ENCODE measurements around the gene CCNT1. TPM values are rescaled to one million over a fixed set of nuclear protein-coding genes. Genes with fewer than 3 reads are reported as not detected.
A peak's percentile ranks its signal among the peaks of the same experiment; 100 is the strongest.
"Not testable (repeated sequence)": the region's sequence is repeated elsewhere in the genome, so short reads cannot be mapped to it uniquely, and the experiment has no call there.

The CCNT1 gene
- total RNA-seq, 2 donors from 2014 or later = 12.5 to 31.6 TPM

GRCh38 chr12:48716168-48716492 is 377 bp downstream of the CCNT1 start:
- intact Hi-C loops (cut with DNase I) = no loop called here
- Histone ChIP-seq H3K9me3 (no peaks in the 10 kb centered on the region), H3K4me3 (peak overlapping the region; percentile 46 to 76), H3K27me3 (no peaks in the 10 kb centered on the region), H3K36me3 (replicated peaks in 1 of 2; ENCODE audit: insufficient read depth in 1 of 2, low read depth in 2 of 2) (peaks cover 0 to 3% of the 10 kb centered on the region in 2 donors), H3K4me1 (peaks cover 33% of the 10 kb centered on the region), H3K27ac (peak overlapping the region; percentile 82 to 97 (median 92))
- TF ChIP-seq CTCF (IDR thresholded peaks at IDR 0.05) (no peak), POLR2A (IDR thresholded peaks at IDR 0.05) (no peak)
- 0% methylated on average over 15 to 17 of the region's 17 CpGs for WGBS, 2 donors
- DNase-seq (no peak), ATAC-seq (no peak)

- no peaks in the 10 kb centered on the region for H3K27me3 ChIP-seq
- no peak for ATAC-seq
- H3K36me3 ChIP-seq (replicated peaks in 1 of 2; ENCODE audit: insufficient read depth in 1 of 2, low read depth in 2 of 2) = peaks cover 0 to 3% of the 10 kb centered on the region in 2 donors
- TF ChIP-seq CTCF (IDR thresholded peaks at IDR 0.05) = no peak
- TF ChIP-seq POLR2A (IDR thresholded peaks at IDR 0.05) = no peak
- peaks cover 30% of the 10 kb centered on the region for H3K4me1 ChIP-seq
- WGBS, 2 donors = 95 to 97% methylated on average over 10 of the region's 10 CpGs
- no peak overlapping the region for H3K4me3 ChIP-seq
- DNase-seq = no peak
- intact Hi-C loops (cut with DNase I) = no loop called here
- H3K27ac ChIP-seq = no peak overlapping the region
- no peaks in the 10 kb centered on the region for H3K9me3 ChIP-seq
Observed at GRCh38 chr12:48712209-48712608, 4.3 kb downstream of the CCNT1 start.

GRCh38 chr12:48698822-48699221 is 17.7 kb downstream of the CCNT1 start:
- peaks cover 0 to 26% of the 10 kb centered on the region in 2 donors for H3K36me3 ChIP-seq (replicated peaks in 1 of 2; ENCODE audit: insufficient read depth in 1 of 2, low read depth in 2 of 2)
- intact Hi-C loops (cut with DNase I); DNase-seq; H3K4me1 ChIP-seq; H3K27ac ChIP-seq; ATAC-seq; H3K27me3 ChIP-seq; H3K4me3 ChIP-seq; H3K9me3 ChIP-seq: not testable (repeated sequence)
- WGBS, 2 donors = 95 to 96% methylated on average over 7 of the region's 7 CpGs

- DNase-seq (no peak), ATAC-seq (no peak)
- Histone ChIP-seq H3K9me3 (no peaks in the 10 kb centered on the region), H3K4me1 (no peaks in the 10 kb centered on the region), H3K4me3 (no peak overlapping the region), H3K27ac (no peak overlapping the region), H3K27me3 (no peaks in the 10 kb centered on the region), H3K36me3 (replicated peaks in 1 of 2; ENCODE audit: insufficient read depth in 1 of 2, low read depth in 2 of 2) (peaks cover 7 to 37% of the 10 kb centered on the region in 2 donors)
- intact Hi-C loops (cut with DNase I) = no loop called here
- no peak for TF ChIP-seq POLR2A (IDR thresholded peaks at IDR 0.05)
- TF ChIP-seq CTCF (IDR thresholded peaks at IDR 0.05) = no peak
- 87 to 93% methylated on average over 5 of the region's 5 CpGs for WGBS, 2 donors
Observed at GRCh38 chr12:48696626-48697025, 19.9 kb downstream of the CCNT1 start.

GRCh38 chr12:48695859-48696258 is 20.6 kb downstream of the CCNT1 start:
- intact Hi-C loops (cut with DNase I) = no loop called here
- Histone ChIP-seq H3K27ac (no peak overlapping the region), H3K4me3 (no peak overlapping the region), H3K9me3 (no peaks in the 10 kb centered on the region), H3K27me3 (no peaks in the 10 kb centered on the region), H3K36me3 (replicated peaks in 1 of 2; ENCODE audit: insufficient read depth in 1 of 2, low read depth in 2 of 2) (peaks cover 7 to 37% of the 10 kb centered on the region in 2 donors), H3K4me1 (no peaks in the 10 kb centered on the region)
- DNase-seq = no peak
- no peak for ATAC-seq
- TF ChIP-seq CTCF (IDR thresholded peaks at IDR 0.05) (no peak), POLR2A (IDR thresholded peaks at IDR 0.05) (no peak)
- 46 to 57% methylated on average over 2 of the region's 2 CpGs for WGBS, 2 donors

Data from body of pancreas (tissue), 4 donors.